HG02678 (cell line): ENCODE data around the gene CST8.
"Not testable (repeated sequence)": the region's sequence is repeated elsewhere in the genome, so short reads cannot be mapped to it uniquely, and the experiment has no call there.

ENCODE experiments used
- ATAC-seq: cut with Tn5 transposase; IDR thresholded peaks from one replicate; pipeline ENCODE4 v1.9.1; 2021; ENCODE audit warnings: mild to moderate bottlenecking, moderate library complexity; ENCODE audit not compliant: unreplicated experiment

Gene CST8

GRCh38 chr20:23490817-23491216 lies at the start of gene CST8:
Gene CST8 (plus strand): TSS chr20:23491117. CDS start chr20:23491668, 551 bp downstream.
- no peak for ATAC-seq

GRCh38 chr20:23441850-23442313 lies 49.0 kb upstream of the CST8 start:
- peak; percentile 76 for ATAC-seq

GRCh38 chr20:23442436-23442835 lies 48.5 kb upstream of the CST8 start:
- no peak for ATAC-seq

GRCh38 chr20:23444859-23445258 lies 46.1 kb upstream of the CST8 start:
- no peak for ATAC-seq

- no peak for ATAC-seq
Measured at GRCh38 chr20:23445596-23446217, 45.2 kb upstream of the CST8 start.

- peak; percentile 57 for ATAC-seq
Measured at GRCh38 chr20:23446505-23446904, 44.4 kb upstream of the CST8 start.

GRCh38 chr20:23448167-23448566 lies 42.8 kb upstream of the CST8 start:
- ATAC-seq: no peak

- no peak for ATAC-seq
Measured at GRCh38 chr20:23449421-23449820, 41.5 kb upstream of the CST8 start.

GRCh38 chr20:23450877-23451276 lies 40.0 kb upstream of the CST8 start:
- no peak for ATAC-seq

- ATAC-seq: no peak
Measured at GRCh38 chr20:23451956-23452487, 38.9 kb upstream of the CST8 start.

- no peak for ATAC-seq
Measured at GRCh38 chr20:23452776-23453175, 38.1 kb upstream of the CST8 start, which contains the start of gene CST11. Gene CST11 (minus strand): TSS chr20:23452876. CDS start chr20:23452811, 65 bp downstream.

- no peak for ATAC-seq
Measured at GRCh38 chr20:23453549-23454543, 37.1 kb upstream of the CST8 start.

GRCh38 chr20:23454816-23455215 lies 36.1 kb upstream of the CST8 start:
- ATAC-seq: no peak

- ATAC-seq: no peak
Measured at GRCh38 chr20:23455639-23456038, 35.3 kb upstream of the CST8 start.

- no peak for ATAC-seq
Measured at GRCh38 chr20:23456409-23456808, 34.5 kb upstream of the CST8 start.

- no peak for ATAC-seq
Measured at GRCh38 chr20:23456873-23457272, 34.0 kb upstream of the CST8 start.

- ATAC-seq: no peak
Measured at GRCh38 chr20:23459461-23460150, 31.3 kb upstream of the CST8 start.

- no peak for ATAC-seq
Measured at GRCh38 chr20:23461180-23461579, 29.7 kb upstream of the CST8 start.

GRCh38 chr20:23466961-23467360 lies 24.0 kb upstream of the CST8 start:
- ATAC-seq: not testable (repeated sequence)

GRCh38 chr20:23472306-23472705 lies 18.6 kb upstream of the CST8 start:
- ATAC-seq: not testable (repeated sequence)

- not testable (repeated sequence) for ATAC-seq
Measured at GRCh38 chr20:23473293-23473692, 17.6 kb upstream of the CST8 start.
